ENCODE measurements around the gene GALP.

- TF ChIP-seq TCF7L2 (IDR thresholded peaks at IDR 0.05; ENCODE audit: borderline replicate concordance, low read depth, low read length) (no peak), ZBTB20 (tag by site-specific recombination; IDR thresholded peaks at IDR 0.05) (no peak), CTCF (tag by site-specific recombination; IDR thresholded peaks at IDR 0.05) (no peak), SP2 (tag by site-specific recombination; IDR thresholded peaks at IDR 0.05) (peak; percentile 21), ZNF138 (tag by site-specific recombination; IDR thresholded peaks at IDR 0.05; ENCODE audit: borderline replicate concordance) (no peak), ZNF26 (tag by site-specific recombination; IDR thresholded peaks at IDR 0.05) (no peak), HIC1 (tag by site-specific recombination; IDR thresholded peaks at IDR 0.05) (no peak; the same call in 1 of the 2 replicates), ZNF112 (tag by site-specific recombination; IDR thresholded peaks at IDR 0.05) (no peak)
These were observed 16.7 kb upstream of the GALP start for GRCh38 chr19:56159009-56159559.

Measured in HEK293 (cell line).